HG02973 (cell line): ENCODE measurements around the gene CDC23.
"Not testable (repeated sequence)": the region's sequence is repeated elsewhere in the genome, so short reads cannot be mapped to it uniquely, and the experiment has no call there.

Source experiments
- ATAC-seq: cut with Tn5 transposase; IDR thresholded peaks from one replicate; pipeline ENCODE4 v1.9.1; 2021; ENCODE audit warnings: moderate library complexity; ENCODE audit not compliant: unreplicated experiment

The CDC23 gene

DNA sequence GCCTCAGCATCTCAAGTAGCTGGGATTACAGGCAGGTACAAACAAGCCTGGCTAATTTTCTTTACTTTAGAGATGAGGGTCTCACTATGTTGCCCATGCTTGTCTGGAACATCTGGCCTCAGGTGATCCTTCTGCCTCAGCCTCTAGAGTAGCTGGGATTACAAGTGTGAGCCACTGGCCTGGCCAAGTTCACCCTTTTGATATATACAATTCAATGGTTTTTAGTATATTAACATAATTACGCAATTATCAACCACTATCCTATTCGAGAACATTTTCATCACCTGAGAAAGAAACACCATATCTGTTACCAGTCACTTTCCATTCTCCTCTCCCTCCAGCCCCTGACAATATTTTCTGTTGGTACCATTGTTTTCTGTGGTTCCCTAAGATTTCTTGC is 3.7 kb upstream of the CDC23 start:
- ATAC-seq = no peak

DNA sequence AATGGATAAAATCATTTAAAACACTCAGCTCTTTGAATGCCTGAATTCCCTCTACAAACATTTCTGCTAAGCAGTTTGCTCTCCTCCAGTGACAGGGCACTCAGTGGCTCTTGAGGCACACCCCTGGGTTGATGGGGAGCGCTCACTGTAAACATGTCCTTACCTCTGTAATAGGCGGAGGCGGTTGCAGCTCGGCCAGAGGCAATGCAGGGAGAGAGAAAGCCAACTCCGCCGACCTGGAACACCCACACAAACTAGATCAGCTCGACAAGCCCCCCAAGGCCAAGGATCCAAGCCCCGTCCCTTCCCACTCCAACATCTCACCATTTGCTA is 329 bp downstream of the CDC23 start:
- peak; percentile 11 for ATAC-seq

DNA sequence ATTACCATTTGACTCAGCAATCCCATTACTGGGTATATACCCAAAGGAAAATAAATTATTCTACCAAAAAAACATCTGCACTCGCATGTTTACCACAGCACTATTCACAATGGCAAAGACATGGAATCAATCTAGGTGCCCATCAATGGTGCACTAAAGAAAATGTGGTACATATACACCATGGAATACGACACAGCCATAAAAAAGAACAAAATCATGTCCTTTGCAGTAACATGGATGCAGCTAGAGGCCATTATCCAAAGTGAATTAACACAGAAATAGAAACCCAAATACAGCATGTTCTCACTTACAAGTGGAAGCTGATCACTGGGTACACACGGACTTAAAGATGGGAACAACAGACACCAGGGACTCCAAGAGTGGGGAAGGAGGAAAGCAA is 2.1 kb downstream of the CDC23 start:
- ATAC-seq = no peak

DNA sequence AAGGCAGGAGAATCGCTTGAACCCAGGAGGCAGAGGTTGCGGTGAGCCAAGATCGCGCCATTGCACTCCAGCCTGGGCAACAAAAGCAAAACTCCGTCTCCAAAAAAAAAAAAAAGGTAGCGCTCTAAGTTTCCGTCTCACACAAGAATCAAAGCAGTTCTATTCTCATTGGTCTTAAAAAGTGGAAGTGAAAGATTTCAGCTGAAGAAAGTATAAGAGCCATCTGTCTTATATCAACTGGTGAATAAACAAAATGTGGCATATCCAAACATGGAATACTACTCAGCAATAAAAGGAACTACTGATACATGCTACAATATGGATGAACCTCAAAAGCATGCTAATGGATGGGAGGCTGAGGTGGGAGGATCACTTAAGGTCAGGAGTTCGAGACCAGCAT is 19.3 kb downstream of the CDC23 start:
- not testable (repeated sequence) for ATAC-seq

DNA sequence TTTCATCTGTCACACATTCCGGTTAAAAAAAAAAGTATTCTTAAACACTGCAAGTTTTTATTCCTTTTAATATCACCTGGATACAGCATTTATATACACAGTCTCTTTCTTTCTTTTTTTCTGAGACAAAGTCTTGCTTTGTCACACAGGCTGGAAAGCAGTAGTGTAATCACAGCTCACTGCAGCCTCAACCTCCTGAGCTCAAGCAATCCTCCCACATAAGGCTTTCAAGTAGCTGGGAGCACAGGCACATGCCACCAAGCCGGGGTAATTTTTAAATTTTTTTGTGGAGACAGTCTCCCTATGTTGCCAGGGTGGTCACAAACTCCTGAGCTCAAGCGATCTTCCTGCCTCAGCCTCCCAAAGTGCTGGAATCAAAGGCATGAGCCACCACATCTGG is 20.3 kb downstream of the CDC23 start:
- no peak for ATAC-seq

DNA sequence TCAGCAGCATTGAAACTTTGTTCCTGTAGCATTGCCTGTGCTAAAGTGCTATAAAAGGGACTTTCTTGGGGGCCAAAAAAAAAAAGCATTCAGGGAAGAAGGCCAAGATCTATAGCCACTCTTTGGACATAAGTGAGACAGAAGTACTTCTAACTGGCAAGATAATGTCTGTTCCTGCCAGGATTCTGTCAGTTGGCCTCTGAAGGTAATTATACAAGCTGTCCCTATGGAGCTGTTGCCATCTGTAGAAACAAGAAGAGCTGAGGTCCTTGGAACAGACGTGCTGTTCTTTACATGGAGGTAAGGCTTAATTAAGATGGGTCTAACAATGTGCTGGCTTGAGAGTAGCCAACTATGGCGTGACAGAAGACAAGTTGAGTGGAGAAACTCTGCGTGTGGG is 24.5 kb downstream of the CDC23 start:
- no peak for ATAC-seq

DNA sequence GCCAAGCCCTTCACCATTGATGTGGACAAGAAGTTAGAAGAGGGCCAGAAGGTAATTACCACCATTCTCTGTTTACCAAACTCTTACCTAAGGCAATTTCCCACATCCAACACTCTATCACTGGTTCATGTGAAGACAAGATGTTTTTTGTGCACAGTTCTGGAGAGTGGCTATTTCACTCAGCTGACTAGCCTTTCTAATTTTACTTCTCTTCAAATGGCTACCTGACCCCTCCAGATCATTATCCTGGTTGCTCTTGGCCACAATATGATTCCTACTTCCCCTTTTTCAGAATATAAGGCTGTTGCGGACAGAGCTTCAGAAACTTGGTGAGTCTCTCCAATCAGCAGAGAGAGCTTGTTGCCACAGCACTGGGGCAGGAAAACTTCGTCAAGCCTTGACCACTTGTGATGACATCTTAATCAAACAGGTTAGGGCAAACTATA is 27.1 kb downstream of the CDC23 start:
- no peak for ATAC-seq

DNA sequence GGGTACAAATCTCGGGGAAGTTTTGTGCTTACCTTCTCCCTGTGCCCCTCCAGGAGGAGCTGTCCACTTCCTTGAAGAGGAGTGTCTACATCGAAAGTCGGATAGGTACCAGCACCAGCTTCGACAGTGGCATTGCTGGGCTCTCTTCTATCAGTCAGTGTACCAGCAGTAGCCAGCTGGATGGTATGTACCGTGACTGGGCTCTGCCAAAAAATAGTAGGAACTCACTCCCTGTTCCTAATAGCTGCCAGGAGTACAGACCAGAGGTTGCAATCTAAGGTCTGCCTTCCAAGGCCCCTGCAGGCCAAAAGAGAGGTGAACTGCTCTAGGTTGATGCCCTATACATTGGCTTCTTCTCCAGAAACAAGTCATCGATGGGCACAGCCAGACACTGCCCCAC is 30.3 kb downstream of the CDC23 start:
- no peak for ATAC-seq

DNA sequence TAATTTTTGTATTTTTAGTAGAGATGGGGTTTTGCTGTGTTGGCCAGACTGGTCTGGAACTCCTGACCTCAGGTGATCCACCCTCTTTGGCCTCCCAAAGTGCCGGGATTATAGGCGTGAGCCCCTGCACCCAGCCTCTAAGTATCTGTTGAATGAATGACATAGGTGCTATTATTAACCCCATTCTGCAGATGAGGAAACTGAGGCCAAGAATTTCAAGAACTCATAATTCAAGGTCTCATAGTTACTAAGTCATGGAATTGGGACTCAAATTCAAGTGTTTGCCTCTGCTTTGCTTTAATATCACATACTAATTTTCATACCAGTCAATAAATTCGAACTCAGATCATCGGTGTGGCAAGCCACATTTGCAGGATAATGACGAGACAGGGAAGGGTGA is 32.3 kb downstream of the CDC23 start:
- ATAC-seq = no peak

DNA sequence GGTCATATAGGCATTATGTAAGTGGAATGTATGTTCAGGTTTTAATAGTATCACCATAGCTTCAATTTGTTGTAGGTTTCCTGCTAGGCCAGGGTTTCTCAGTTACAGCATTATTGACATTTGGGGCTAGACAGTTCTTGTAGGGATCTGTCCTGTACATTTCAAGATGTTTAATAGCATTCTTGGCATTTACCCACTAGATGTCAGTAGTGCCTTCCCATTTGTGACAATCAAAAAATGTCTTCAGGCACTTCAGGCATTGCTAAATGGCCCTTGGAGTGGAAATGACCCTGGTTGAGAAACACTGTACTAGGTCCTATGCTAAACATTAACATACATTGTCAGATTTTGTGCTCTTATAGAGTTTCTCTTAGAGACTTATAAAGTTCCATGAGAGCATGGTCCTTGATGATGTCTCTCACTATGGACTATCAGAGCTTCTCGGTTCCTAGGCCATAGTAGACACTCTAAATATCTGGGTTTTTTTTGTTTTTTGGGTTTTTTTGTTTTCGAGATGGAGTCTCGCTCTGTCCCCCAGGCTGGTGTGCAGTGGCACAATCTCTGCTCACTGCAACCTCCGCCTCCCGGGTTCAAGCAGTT is 32.8 kb downstream of the CDC23 start:
- ATAC-seq = peak; percentile 33

DNA sequence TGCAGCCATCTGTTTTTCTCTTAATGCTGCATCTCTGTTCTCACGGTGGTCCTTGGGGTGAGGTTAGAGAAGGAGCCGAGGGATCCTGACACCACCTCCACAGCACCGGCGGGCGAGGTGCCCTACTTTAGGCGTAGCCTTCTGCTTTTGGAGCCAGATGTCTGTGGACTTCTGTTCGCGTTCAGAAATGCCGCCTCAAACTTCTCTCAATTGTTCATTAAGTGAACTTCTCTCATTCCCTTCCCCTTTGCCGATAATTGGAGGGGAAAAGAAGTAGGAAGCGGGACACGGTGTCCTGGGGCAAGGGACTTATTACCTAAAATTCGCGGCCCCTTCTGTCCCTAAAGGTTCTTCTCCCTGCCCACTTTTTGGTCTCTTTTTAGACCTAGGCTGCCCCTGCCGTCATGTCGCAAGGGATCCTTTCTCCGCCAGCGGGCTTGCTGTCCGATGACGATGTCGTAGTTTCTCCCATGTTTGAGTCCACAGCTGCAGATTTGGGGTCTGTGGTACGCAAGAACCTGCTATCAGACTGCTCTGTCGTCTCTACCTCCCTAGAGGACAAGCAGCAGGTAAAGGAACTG is 33.8 kb downstream of the CDC23 start:
- ATAC-seq = no peak

DNA sequence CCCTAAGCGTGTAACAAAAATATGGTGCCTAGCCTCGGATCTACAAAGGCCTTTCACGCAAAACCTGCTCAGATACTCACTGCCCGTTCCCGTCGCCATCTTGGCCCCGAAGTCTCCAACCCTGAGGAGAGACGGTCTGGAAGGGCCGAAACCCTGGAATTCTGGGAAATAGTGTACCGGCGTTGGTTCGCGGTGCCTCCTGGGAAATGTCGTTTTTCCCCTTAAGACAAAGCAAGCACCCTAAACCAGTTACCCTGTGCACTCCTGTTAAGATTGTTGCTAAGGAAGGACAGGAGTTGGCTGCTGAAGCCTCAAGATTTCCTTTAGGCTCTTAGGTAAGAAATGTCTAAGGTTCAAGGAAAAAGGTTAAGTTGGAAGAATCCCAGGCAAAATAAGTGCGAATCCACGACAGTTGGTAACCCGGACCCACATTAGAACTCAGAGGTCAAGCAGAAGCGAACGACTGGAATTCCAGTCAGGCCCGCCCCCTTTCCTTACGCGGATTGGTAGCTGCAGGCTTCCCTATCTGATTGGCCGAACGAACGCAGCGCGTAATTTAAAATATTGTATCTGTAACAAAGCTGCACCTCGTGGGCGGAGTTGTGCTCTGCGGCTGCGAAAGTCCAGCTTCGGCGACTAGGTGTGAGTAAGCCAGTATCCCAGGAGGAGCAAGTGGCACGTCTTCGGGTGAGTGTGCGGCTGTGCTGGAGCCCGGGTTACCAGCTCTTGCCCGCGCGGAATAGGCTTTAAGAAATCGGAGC is 34.4 kb downstream of the CDC23 start, which contains the start of the genes BRD8 and KIF20A:
Gene BRD8, minus strand, starts transcription at position 115 of the 761 bp plus-strand sequence. Its CDS starts 16 bp downstream, at position 99.
Gene KIF20A, plus strand, starts transcription at position 597 of the 761 bp plus-strand sequence. CDS start 569 bp downstream, outside the sequence.
- ATAC-seq = peak; percentile 80

DNA sequence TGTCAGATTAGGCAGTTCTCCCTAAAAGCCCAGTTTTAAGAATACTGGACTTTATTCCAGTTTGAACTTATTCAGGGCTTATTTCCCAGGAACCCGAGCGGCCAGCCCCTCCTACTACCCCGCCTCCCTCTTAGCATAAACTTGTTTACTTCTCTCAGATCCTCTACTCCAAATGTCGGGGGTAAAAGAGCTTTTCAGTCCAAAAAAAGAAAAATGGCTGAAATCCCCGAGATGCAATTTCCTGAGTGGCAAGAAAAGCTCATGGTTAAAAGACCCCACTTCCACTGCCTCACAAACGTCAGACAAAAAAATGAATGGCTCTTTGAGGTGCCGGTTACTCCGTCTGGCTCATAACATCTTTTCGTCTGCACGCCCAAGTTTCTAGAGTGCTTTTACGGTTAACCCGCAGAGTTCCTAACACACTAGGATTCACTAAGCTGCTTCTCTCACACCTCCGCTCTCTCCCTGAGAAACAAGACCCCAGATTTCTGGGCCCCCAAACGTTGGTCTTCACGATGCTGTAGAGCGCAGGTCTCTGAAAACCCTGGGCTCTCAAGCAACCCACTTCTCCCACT is 35.1 kb downstream of the CDC23 start:
- ATAC-seq = no peak

DNA sequence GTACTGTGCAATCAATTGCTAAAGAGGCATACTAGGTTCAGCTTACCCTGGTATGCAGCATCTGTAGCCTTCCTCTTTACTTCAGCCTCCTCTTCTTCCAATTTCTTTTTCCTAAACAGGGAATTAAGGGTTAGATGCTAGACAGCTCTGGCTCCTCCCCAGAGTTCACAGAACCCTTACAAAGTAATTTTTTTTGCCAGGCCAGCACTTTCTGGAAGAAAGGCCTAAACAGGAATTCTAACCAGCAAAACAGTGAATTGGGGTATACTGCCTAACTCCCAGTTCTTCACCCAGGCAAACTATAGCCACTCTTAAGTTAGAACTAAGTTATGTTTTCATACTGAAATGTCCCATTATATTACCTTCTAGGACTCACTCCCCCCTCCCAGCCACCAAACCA is 42.8 kb downstream of the CDC23 start:
- ATAC-seq = no peak

DNA sequence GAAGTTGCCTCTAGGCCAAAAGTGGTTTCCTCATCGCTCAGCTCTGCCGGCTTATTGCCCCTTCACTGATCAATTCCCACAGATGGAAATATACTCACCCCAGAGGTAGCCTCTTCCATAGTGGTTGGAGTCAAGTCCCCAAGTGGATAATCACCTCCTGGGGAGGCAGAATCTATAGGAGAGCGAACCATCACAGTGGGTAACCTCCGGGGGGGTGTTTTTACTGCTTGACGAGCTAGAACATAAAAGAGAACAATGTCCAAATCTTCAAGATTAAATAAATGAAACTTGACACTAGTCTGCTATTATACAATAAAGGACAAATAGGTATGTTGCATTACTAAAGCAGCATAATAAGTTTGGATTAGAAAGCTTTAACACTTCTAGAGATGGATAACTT is 44.0 kb downstream of the CDC23 start:
- ATAC-seq = no peak

DNA sequence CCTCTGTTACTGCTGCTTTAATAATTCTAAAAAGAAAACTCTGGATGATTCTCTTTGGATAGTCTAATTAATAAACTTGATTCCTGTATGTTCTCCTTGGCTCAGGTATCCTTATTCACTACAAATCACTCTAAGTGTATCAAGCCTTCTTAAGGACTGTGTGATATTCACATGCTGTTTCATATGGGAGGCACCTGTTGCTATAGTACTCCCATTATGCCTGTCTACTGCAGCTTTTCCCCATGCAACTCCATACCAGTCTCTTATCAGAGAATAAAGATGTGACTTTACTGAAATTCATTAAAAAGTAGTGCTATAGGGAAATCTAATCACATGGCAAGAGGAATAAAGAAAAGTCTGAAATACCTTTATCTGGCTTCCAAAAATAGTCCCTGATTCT is 49.4 kb downstream of the CDC23 start:
- ATAC-seq = no peak

DNA sequence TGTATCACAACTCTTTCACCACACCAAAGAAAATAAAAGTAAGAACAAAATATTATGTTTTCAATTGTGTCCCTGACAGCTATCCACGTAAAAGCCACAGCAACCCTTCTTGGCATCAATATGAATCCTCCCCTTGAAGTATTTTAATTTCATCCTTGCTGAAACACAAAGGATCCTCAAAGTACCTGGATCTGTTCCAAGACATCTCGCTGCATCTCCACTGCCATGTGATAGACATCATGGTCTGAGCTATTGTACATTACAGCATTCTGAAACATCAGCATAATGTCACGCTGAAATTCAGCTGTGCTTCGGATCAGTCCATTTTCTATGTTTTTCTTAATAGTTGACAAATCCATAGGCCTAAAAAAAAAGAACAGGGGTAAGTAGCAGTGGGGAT is 52.4 kb downstream of the CDC23 start:
- ATAC-seq = no peak

DNA sequence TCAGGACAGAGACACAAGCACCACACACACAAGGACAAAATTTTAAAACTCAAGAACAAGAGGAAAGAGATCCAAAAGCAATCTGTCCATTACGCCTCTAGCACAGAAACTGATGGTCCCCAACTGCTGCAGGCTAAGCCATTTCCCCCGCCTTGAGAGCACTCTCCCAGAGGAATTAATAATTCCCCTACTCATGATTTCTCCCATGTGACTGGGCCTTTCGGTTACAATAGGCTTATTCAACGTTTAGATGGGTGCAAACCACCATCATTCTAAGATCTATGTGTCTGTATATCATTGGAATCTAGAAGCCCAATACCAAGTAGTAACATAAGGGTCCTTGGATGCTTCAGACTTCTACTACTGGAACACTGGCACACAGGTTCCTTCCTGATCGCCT is 53.5 kb downstream of the CDC23 start:
- ATAC-seq = no peak

DNA sequence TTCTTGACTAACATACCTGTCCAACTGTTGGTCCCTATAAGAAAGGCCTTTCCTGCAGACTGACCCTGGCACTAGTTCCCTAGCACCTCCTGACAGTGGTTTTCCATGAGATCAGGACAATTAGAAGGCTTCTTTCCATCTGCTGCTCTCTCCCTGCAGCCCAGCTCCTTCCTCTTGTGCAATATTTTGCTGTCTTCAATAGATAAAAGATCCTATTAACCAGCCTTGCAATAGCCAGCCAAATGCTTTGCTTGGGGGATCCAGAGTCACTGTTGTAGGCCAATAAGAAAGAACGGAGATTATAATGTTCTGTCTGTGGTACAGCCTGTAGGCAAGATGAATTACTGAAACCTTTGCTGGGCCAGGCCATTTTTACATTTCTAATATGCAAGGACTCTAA is 55.5 kb downstream of the CDC23 start:
- ATAC-seq = no peak

DNA sequence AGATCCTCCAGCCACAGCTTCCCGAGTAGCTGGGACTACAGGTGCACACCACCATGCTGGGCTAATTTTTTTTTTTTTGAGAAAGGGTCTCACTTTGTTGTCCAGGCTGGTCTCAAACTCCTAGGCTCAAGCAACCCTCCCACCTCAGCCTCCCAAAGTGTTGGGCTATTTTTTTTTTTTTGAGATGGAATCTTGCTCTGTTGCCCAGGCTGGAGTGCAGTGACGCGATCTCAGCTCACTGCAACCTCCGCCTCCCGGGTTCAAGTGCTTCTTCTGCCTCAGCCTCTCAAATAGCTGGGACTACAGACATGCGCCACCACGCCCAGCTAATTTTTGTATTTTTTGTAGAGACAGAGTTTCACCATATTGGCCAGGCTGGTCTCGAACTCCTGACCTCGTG is 57.1 kb downstream of the CDC23 start:
- ATAC-seq = not testable (repeated sequence)

DNA sequence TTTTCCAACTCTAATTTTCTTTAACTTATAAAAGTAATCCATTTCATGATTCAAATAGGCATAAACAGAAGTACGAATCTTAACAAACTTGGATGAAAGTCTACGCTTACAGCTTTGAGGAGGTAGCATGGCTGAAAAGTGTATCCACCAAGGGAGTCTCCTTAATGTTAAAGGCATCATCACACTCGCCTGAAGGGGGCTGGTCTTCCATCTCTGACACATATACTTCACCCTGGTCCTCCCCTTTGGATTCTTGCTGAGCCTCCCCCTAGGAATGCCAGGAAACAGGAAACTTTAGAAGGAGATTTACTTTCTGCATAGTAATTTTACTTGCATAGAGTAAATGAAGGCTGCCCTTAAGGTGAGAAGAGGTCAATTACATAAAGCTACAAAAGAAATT is 63.6 kb downstream of the CDC23 start:
- ATAC-seq = no peak

DNA sequence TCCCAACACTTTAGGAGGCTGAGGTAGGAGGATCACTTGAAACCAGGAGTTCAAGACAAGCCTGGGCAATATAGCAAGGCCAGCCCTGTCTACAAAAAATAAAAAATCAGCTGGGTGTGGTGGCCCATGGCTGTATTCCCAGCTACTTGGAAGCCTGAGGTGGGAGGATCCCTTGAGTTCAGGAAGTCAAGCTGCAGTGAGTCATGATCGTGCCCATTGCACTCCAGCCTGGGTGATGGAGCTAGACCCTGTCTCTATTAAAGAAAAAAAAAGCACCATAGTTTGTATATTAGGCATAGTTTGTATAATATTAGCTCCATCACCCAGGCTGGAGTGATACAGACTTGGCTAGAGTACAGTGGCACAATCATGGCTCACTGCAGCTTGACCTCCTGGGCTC is 64.3 kb downstream of the CDC23 start:
- no peak for ATAC-seq
